PC-3 (cell line): ENCODE measurements around the gene CPVL. TPM values are rescaled to one million over a fixed set of nuclear protein-coding genes. Genes with fewer than 3 reads are reported as not detected.
A peak's percentile ranks its signal among the peaks of the same experiment; 100 is the strongest.

Source experiments
- ATAC-seq: fragments of 200-7000 bp; cut with Tn5 transposase; 2 replicates; pipeline ENCODE4 v1.9.1; 2020; ENCODE audit warnings: mild to moderate bottlenecking, moderate library complexity
- BruUV-seq: library from RNA; stranded (reverse); fragments of 400-500 nt; replicated peaks from 2 replicates; lab custom pipeline; 2021; lab: Mats Ljungman, UMichigan
- CTCF ChIA-PET: fragments of 300-600 bp; sonication (Branson Sonifier 250); formaldehyde crosslinking; loops from one replicate; lab custom pipeline; 2022; ENCODE audit warnings: antibody characterized with exemption; lab: Charles Lee
- POLR2A ChIA-PET: fragments of 300-600 bp; sonication (Branson Sonifier 250); formaldehyde crosslinking; loops from one replicate; lab custom pipeline; 2022; ENCODE audit warnings: antibody characterized with exemption; ENCODE audit not compliant: unreplicated experiment; lab: Charles Lee
- DNase-seq: peaks from one replicate; pipeline ENCODE4 v3.0.0-alpha.2; 2015
- H2AFZ ChIP-seq: fragments of 300-600 bp; sonication (generic); 2 replicates; pipeline ENCODE4 v1.6.0; 2016; ENCODE audit warnings: antibody characterized with exemption, low read length
- H3F3A ChIP-seq: fragments of 300-600 bp; sonication (generic); one replicate; pipeline ENCODE4 v1.6.0; 2017; ENCODE audit warnings: antibody characterized with exemption, low read length, control low read depth, mild to moderate bottlenecking; ENCODE audit not compliant: unreplicated experiment
- H3K27ac ChIP-seq: fragments of 300-600 bp; sonication (generic); 2 replicates; pipeline ENCODE4 v1.5.1; 2016; ENCODE audit warnings: mild to moderate bottlenecking, low read length
- H3K27me3 ChIP-seq: fragments of 300-600 bp; sonication (generic); 2 replicates; pipeline ENCODE4 v1.6.1; 2016; ENCODE audit warnings: low read length, mixed read lengths
- H3K36me3 ChIP-seq: fragments of 300-600 bp; sonication (generic); 2 replicates; pipeline ENCODE4 v1.6.1; 2016; ENCODE audit warnings: low read depth, mixed run types, low read length, mixed read lengths
- H3K4me1 ChIP-seq: fragments of 300-600 bp; sonication (generic); 2 replicates; pipeline ENCODE4 v1.5.1; 2016; ENCODE audit warnings: low read length; ENCODE audit not compliant: insufficient read depth
- H3K4me2 ChIP-seq: fragments of 300-600 bp; sonication (generic); 2 replicates; pipeline ENCODE4 v1.6.0; 2016; ENCODE audit warnings: low read length
- H3K4me3 ChIP-seq: fragments of 300-600 bp; sonication (generic); 2 replicates; pipeline ENCODE4 v1.5.1; 2016; ENCODE audit warnings: mild to moderate bottlenecking, low read length, mixed read lengths
- H3K79me2 ChIP-seq: fragments of 300-600 bp; sonication (generic); 2 replicates; pipeline ENCODE4 v1.6.1; 2017; ENCODE audit warnings: low read length, mixed read lengths
- H3K9ac ChIP-seq: fragments of 300-600 bp; sonication (generic); 2 replicates; pipeline ENCODE4 v1.6.0; 2016; ENCODE audit warnings: mild to moderate bottlenecking, low read length
- H3K9me2 ChIP-seq: fragments of 300-600 bp; sonication (generic); replicated peaks from 2 replicates; pipeline ENCODE4 v1.6.1; 2016; ENCODE audit warnings: mixed run types, low read length, mixed read lengths
- H3K9me3 ChIP-seq: fragments of 300-600 bp; sonication (generic); 2 replicates; pipeline ENCODE4 v1.6.1; 2016; ENCODE audit warnings: low read length, mixed read lengths
- H4K20me1 ChIP-seq: fragments of 300-600 bp; sonication (generic); 2 replicates; pipeline ENCODE4 v1.6.1; 2016; ENCODE audit warnings: low read length, mixed read lengths
- EZH2 ChIP-seq: fragments of 300-600 bp; sonication (generic); IDR thresholded peaks from one replicate; pipeline ENCODE4 v1.6.1; 2017; ENCODE audit warnings: antibody characterized with exemption, mild to moderate bottlenecking, low read length; ENCODE audit not compliant: unreplicated experiment
- EZH2phosphoT487 ChIP-seq: fragments of 300-600 bp; sonication (generic); IDR thresholded peaks from 2 replicates; pipeline ENCODE4 v1.6.1; 2018; ENCODE audit warnings: mild to moderate bottlenecking, antibody characterized with exemption, low read length, borderline replicate concordance
- intact Hi-C: fragments of 100-400 bp; cut with micrococcal nuclease; formaldehyde crosslinking; loops from 2 replicates; pipeline ENCODE4 v1.9.0; 2023
- total RNA-seq: library from RNA; depleted of rRNA; stranded (reverse); fragments of >200 nt; gene quantifications from 2 replicates; pipeline ENCODE4 v1.2.3, GENCODE V29; 2014
- TF ChIP-seq, protein P1 (sequence below): fragments of 300-600 bp; sonication (generic); conservative IDR thresholded peaks from 2 replicates; pipeline ENCODE4 v1.5.1; 2017; ENCODE audit warnings: antibody characterized with exemption, low read depth, mild to moderate bottlenecking, low read length

The CPVL gene
- total RNA-seq, 1 experiment from 2014 or later, result 14.7 TPM

DNA sequence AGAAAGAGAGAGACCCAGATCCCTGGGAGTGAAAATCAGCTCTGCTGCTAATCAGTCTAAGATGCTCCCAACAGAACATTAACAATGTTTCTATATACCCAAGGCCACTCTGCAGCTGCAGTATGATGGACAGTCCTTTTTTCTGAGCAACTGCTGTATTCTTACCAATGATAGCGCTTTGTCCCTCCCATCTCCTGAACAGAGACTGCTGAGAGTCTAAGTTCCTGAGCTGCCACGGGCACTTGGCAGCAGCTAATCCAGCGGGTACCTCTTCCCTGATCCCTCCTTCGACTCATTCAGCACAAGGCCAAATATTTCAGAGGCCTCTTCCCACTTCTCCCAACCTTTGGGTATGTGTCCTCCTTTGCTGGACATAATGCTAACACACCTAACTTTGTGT lies 7.7 kb downstream of the CPVL start:
- peak overlapping the region; percentile 84; the same call in 1 of the 2 replicates for H3K27ac ChIP-seq
- no peak overlapping the region for H2AFZ ChIP-seq

DNA sequence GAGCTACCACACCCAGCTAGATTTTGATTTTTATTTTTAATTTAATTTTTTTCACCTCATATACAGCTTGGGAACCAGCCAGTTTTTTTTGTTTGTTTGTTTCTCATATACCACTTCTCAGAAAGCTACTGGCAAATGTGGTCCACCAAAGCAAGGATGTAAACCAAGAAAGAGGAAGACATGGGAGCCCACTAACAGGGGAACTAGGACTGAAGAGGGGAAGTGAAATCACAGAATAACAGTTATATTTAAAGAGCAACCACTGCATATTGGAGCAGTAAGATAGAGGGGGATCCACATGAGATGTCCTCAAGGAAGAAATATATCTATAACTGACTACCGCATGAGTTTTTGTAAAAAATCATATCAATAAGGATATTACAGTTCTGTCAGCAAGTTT lies 10.5 kb downstream of the CPVL start:
- peaks cover 24% of the 10 kb centered on the region for H3K4me1 ChIP-seq
- ChIA-PET POLR2A (no interaction called here), CTCF (no interaction called here)
- no peaks in the 10 kb centered on the region for H3K27me3 ChIP-seq
- no peaks in the 10 kb centered on the region for H4K20me1 ChIP-seq
- no peaks in the 10 kb centered on the region for H3K36me3 ChIP-seq
- no peaks in the 10 kb centered on the region for H3F3A ChIP-seq
- TF ChIP-seq EZH2phosphoT487, result no peak
- no peak for TF ChIP-seq EZH2
- TF ChIP-seq, protein P1, sequence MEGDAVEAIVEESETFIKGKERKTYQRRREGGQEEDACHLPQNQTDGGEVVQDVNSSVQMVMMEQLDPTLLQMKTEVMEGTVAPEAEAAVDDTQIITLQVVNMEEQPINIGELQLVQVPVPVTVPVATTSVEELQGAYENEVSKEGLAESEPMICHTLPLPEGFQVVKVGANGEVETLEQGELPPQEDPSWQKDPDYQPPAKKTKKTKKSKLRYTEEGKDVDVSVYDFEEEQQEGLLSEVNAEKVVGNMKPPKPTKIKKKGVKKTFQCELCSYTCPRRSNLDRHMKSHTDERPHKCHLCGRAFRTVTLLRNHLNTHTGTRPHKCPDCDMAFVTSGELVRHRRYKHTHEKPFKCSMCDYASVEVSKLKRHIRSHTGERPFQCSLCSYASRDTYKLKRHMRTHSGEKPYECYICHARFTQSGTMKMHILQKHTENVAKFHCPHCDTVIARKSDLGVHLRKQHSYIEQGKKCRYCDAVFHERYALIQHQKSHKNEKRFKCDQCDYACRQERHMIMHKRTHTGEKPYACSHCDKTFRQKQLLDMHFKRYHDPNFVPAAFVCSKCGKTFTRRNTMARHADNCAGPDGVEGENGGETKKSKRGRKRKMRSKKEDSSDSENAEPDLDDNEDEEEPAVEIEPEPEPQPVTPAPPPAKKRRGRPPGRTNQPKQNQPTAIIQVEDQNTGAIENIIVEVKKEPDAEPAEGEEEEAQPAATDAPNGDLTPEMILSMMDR, result no peak
- no peak overlapping the region for H3K4me3 ChIP-seq
- no peak overlapping the region for H3K4me2 ChIP-seq
- H3K9me3 ChIP-seq, result no peaks in the 10 kb centered on the region
- H2AFZ ChIP-seq, result no peak overlapping the region
- ATAC-seq (no peak), DNase-seq (no peak)
- H3K79me2 ChIP-seq, result no peaks in the 10 kb centered on the region
- no TSS peak for BruUV-seq
- H3K9ac ChIP-seq, result no peak overlapping the region
- no peaks in the 10 kb centered on the region for H3K9me2 ChIP-seq
- no peak overlapping the region for H3K27ac ChIP-seq
- intact Hi-C loops, result no loop called here

More for the DNA sequence above, 7.7 kb downstream of the CPVL start:
- intact Hi-C loops, result no loop called here
- Histone ChIP-seq H3K79me2 (no peaks in the 10 kb centered on the region), H3K4me1 (peaks cover 26% of the 10 kb centered on the region), H4K20me1 (no peaks in the 10 kb centered on the region), H3F3A (no peaks in the 10 kb centered on the region), H3K36me3 (no peaks in the 10 kb centered on the region), H3K9me2 (no peaks in the 10 kb centered on the region), H3K9me3 (no peaks in the 10 kb centered on the region), H3K27me3 (no peaks in the 10 kb centered on the region), H3K9ac (no peak overlapping the region), H3K4me3 (no peak overlapping the region), H3K4me2 (0 out of 2 replicates have a peak overlapping the region, but pooled peaks have one; percentile 45)
- DNase-seq (no peak), ATAC-seq (no peak)
- BruUV-seq, result no TSS peak
- CTCF ChIA-PET, result interaction anchor here (0.6 kb wide), 1 partner anchor 232 kb away, joined by 3 read pairs; no protein-coding TSS in a partner anchor
- TF ChIP-seq EZH2, result no peak
- TF ChIP-seq, protein P1, result no peak
- TF ChIP-seq EZH2phosphoT487, result no peak
- POLR2A ChIA-PET, result no interaction called here

DNA sequence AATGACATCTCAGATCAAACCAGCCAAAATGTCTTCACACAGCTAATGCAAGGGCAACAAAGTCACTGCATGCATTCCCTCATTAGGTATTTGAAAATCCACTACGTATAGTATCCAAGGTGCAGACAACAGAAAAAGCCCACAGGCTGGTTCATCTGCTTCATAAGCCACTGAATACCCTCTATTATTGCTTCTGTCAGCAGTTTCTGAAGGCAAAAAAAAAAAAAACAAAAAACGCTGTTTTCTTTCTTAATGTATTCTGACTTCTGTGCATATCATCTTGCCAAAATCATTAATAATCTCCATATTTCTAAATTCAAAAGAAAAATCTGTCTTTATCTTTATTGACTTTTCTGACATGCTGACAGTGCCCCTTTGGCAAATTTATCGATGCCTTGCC lies 13.4 kb downstream of the CPVL start:
- TF ChIP-seq EZH2 (no peak), EZH2phosphoT487 (no peak)
- TF ChIP-seq, protein P1, result no peak
- CTCF ChIA-PET, result no interaction called here
- Histone ChIP-seq H3F3A (no peaks in the 10 kb centered on the region), H3K27me3 (no peaks in the 10 kb centered on the region), H3K36me3 (no peaks in the 10 kb centered on the region), H3K9me3 (no peaks in the 10 kb centered on the region), H3K4me2 (no peak overlapping the region), H3K4me1 (no peaks in the 10 kb centered on the region), H2AFZ (no peak overlapping the region), H3K9me2 (no peaks in the 10 kb centered on the region), H4K20me1 (no peaks in the 10 kb centered on the region), H3K27ac (no peak overlapping the region), H3K4me3 (no peak overlapping the region), H3K79me2 (no peaks in the 10 kb centered on the region), H3K9ac (no peak overlapping the region)
- no TSS peak for BruUV-seq
- DNase-seq, result no peak
- POLR2A ChIA-PET, result no interaction called here
- no peak for ATAC-seq
- intact Hi-C loops, result no loop called here
